OCI-LY1 (cell line): ENCODE data around the gene ERGIC1.
"Not testable (repeated sequence)": the region's sequence is repeated elsewhere in the genome, so short reads cannot be mapped to it uniquely, and the experiment has no call there.

Experiments
- CTCF ChIP-seq: fragments of 200-600 bp; sonication (generic), shearing (Covaris generic); IDR thresholded peaks from 2 replicates; pipeline ENCODE4 v1.5.1; 2017; ENCODE audit warnings: mild to moderate bottlenecking, antibody characterized with exemption, low read length, moderate library complexity, mixed read lengths
- EZH2 ChIP-seq: fragments of 200-600 bp; sonication (generic), shearing (Covaris generic); IDR thresholded peaks from 2 replicates; pipeline ENCODE4 v1.8.0; 2017; ENCODE audit warnings: borderline replicate concordance, mixed run types, mild to moderate bottlenecking, antibody characterized with exemption, low read length, moderate library complexity, mixed read lengths

DNA sequence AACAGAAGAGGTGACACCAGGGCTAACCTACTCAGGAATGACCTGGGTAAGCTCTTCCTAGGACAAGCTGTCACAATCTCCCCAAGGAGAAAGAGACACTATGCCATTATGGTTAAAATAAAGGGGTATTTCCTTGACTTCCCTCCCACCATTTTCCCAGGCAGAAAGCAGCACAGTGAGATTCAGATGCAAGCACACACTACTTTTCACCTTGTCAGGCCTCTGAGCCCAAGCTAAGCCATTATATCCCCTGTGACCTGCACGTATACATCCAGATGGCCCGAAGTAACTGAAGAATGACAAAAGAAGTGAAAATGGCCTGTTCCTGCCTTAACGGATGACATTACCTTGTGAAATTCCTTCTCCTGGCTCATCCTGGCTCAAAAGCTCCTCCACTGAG lies 46.5 kb upstream of the ERGIC1 start:
- TF ChIP-seq CTCF, EZH2: not testable (repeated sequence)
